Astrocyte (in vitro differentiated cells and primary cell): ENCODE results near the gene FGGY.

Source experiments
- CTCF ChIP-seq: IDR thresholded peaks from 2 replicates; pipeline ENCODE4 v1.5.1; 2011; ENCODE audit warnings: low read depth, mild to moderate bottlenecking, inconsistent platforms, low read length, moderate library complexity; ENCODE audit not compliant: insufficient read depth
- EZH2 ChIP-seq: IDR thresholded peaks from 2 replicates; pipeline ENCODE4 v1.6.1; 2012; ENCODE audit warnings: mild to moderate bottlenecking, low read length, inconsistent platforms; ENCODE audit not compliant: insufficient read depth

DNA sequence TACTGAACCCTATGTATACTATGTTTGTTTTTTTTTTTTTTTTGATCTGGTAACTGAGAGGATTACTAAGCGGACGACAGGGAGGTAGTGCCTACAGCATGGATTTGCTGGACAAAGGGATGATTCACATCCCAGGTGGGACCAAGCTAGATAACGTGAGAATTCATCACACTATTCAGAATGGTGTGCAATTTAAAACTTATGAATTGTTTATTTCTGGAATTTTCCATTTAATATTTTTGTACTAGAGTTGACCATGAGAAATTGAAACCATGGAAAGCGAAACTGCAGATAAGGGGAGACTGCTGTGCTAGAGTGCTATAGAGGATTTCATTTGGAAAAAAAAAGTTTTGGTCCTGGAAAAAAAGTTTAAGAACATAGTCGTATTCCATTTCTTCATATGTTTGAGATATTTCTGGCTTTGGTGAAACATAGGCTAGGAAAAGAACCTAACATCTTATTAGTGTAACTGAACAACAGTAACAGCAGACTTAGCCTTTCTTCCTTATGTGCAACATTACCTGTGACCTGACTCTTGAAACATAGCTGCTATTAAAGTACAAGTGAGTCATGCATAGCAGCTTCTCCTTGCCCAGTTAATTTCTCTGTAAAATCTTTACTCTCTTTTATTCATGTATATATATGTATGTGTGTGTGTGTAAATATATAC, 202.5 kb downstream of the FGGY start:
- no peak for TF ChIP-seq CTCF
- no peak for TF ChIP-seq EZH2
